NCI-H1436 treated with DMSO at 0.1 percent for 48 hours (cell line): Measurements from ENCODE around the gene RTN4.

Experiments
- DNase-seq: peaks from one replicate; lab custom pipeline; 2025; lab: John Stamatoyannopoulos, UW

RTN4 gene

DNA sequence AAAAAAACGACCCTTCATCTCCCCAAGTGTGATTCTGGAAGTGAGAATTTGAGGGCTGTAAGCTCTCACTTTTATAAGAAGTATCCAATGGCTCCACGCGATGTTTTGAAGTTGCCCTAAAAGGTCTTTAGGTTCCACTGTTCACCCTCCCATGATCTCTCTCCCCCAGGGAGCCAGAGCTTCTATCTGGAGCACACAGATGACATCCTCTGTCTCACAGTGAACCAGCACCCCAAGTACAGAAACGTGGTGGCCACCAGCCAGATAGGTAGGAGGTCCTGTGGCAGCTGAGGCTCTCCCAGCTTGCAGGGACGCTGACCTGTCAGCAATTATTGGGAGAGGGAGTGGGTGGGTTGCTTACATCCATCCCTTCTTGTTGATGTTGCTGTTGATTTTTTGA is 97.8 kb downstream of the RTN4 start:
- DNase-seq, result no peak

DNA sequence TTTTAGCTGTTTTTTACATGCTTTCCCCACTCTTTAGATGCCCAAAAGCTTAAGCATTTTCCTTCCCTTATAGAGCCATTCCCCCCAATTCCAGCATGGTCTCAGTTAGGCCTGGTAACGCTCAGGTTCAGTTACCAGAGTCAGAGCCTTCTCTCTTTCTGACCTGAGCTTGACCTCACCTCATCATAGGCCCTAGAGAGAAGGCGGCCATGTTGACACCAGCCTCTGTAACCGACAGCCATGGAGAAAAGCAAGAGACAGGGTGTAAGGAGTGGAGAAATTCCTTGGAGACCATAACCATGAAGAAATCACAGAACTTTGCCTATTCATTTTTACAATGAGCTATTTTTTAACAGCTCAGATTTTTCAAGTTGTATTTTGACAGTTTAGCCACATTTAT is 99.4 kb downstream of the RTN4 start:
- DNase-seq, result no peak

DNA sequence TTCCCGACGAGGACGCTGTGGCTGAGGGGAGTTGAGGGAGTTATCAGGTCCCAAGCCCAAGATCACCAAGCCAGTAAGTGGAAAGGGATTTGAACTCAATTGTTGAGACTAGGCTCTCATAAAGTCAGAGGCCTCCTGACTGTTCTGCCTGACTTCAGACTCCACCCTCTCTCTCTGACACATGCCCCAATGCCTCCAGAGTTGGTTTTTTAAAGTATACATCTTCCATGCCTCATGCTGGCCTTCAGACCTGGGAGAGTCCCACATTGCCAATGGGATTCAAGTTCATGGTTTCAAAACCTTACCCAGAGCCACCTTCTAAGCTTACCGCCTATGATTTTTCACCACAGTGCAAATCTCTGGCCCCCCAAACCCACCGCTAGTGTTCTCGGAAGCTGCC is 100.8 kb downstream of the RTN4 start:
- no peak for DNase-seq

DNA sequence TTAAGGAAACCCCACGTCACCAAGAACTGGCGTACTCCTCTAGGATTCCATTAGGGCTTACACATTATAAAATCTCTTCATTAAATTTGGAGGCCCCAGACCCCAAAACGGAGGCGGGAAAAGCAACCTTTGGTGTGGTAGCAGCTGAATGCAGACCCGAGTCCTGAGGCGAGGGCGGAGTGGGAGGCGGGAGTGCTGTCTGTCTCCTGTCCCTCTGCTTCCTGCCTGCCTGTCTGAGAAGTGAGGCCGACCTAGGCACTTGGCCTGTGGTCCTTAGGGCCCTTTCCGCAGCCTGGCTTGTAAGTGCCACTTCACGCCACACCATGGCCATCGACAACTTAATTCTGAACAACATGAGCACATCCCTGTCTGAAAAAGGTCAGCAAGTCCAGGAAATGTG is 102.1 kb downstream of the RTN4 start:
- no peak for DNase-seq

DNA sequence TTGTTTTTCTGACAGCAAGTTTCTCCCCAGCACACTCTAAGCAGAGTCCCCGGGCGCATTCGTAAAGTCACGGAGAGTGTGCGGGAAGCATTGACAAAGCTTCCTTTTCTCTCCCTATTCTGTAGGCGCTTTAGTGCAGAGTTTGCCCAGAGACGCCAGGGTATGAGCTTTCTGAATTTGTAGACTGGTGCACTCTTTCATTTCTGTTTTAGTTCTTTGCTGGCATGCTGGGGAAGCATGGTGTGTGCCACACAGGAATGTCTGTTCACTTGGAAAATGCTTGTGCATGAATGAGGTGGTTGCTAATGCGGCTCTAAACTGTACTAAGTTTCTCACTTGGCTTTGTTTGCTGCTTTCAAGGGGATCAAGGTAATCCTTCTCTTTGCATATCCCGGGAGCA is 102.6 kb downstream of the RTN4 start:
- DNase-seq, result no peak

DNA sequence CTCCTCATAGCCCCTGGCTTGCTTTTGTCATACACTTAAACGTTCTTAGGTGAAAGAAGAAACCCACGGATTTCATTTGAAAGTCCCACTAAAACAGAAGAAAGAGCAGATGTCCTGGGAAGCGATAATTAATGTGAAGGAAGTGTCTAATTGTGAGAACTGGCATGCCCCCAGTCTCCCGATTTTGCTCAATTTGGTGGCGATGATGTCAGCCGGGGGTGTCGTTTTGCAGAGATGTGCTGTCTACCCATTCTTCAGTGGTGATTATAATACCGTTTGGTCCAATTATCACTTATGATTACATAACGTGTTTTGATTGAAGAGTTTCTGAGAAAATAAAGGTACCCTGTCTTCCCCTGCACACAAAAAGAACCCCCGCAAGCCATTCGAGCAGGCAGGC is 103.1 kb downstream of the RTN4 start:
- DNase-seq, result no peak

DNA sequence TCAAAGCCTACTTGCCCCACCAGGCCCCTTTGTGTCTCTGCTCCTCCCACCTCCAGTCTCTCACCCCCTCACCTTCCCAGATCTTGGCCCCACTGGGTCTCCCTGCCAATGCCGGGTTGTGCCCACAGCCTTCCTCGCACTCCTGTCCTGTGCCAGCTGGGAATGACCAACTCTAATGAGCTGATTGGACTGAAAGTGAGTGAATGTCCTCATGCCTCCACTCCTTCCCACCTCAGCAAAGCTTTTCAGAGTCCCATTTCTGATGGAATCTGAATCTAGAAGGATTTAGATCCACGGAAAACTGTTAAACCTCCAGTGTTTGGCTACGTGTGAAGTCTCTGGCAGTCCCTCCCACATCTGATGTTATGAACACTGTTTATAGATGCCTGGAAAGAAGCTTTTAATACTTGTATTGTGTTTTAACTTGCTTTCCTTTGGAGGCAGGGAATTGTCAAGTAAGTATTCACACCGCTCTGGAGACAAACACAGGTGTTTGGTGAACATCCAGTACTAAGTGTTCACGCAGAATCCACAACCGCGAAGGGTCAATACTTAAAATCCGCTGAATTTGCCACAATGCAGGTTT is 103.9 kb downstream of the RTN4 start:
- DNase-seq, result no peak

DNA sequence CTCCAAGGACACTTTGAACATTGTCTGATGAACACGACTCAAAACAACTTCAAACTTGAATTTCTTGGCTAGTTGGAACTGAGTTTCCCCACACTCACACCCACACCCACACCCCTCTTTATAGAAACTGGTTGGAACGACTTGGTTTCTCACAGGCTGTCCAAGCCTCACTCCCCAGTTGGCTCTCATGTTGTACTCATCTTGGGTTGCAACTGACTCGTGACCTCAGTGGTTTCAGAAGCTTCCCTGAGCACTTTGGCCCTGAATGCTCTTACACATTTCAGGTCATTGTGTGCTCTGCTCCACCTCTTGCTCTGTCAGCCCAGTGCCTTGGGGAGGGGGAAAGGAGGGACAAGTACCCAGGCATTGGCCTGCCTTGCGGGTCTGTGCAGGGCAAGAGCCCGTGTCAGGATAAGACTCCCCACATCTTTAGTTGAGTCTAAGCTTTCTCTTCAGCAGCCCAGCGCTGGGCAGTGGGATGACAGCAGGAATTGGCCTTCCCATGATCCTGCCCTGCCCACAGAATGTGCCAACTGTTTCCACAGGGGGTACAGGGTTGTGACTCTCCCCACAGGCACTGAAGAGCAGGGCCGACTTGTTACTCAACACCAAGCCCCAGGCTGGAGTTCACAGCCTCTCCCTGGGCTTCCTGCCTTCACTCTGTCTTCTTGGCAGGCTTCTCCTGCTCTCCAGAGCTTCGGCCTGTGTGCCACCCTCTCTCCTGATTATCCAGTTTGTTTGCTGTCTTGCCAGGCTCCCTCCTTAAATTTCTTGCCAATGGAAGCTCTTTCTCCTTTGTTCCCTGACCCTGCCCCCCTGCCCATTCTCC is 104.6 kb downstream of the RTN4 start:
- no peak for DNase-seq

DNA sequence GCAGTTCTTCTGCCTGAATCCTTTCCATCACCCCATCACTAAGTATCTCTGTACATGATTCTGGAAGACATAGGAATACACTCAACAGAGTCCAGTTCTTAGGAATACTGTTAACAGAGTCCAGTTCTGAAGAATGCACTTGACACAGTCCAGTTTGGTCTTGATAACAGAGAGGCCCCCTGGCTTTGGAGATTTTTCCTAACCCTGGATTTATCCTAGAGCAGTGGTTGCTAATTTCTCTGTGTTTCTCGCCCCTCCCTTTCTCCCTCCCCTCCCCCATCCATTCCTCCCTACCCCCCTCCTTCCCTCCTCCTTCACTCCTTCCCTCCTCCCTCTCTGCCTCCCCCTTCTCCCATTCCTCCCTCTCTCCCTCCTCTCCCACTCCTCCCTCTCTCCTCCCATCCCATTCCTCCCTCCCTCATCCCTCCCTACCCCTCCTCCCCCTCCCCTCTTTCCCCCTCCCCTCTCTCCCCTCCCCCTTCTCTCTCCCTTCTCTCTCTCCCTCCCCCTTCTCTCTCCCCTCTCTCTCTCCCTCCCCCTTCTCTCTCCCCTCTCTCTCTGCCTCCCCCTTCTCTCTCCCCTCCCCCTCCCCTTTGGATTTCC is 105.4 kb downstream of the RTN4 start:
- DNase-seq, result no peak

DNA sequence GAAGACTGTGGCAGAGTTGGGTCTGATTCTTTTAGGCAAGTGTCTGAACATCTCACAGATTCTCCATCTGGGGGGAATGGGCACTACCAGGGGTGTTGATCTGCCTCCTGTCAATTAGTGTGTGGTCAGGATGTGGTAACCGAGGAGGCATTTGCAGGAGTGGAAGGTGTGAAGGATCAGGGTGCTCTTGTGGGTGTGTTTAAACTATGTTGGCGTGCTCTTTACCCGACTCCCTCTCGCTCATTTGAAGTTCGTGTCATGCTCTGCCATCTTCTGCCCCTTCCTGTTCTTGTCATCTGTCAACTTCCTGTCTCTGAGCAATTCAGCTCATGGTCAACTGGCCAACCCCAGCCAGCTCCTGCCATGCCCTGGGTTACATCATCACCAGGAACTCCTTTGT is 107.9 kb downstream of the RTN4 start:
- no peak for DNase-seq

DNA sequence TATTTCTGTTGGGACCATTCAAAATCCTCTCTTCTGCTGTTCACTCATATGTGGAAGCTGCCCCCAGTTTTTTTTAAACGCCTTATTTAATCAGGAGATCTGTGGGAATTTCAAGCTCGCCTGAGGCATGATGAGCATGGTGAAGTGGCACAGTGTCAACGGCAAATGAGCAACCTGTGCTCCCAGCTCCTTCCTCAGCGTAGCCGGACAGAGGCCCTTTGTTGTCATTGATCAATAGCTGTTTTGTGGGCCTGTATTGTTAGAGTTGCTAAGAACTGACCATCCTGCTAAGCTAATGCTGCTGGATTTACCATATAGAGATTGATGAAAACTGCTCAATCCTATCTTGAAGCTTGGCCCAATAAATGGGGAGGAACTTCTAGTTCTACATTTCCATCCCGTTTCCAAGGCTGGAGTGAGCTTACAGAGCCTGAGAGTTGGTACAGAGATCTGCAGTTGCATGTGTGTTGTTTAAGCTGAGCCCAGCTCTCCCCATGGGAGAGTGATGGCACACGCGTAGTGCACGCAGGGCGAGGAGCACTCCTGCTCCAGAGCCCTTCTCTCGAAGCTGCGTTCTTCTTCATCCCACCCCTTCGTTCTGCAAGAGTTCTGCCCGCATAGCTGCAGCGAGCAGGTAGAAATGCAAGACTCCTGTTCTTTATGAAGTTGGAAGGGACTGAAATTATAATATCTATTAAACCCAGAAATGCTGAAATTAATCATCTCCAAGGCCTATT is 108.8 kb downstream of the RTN4 start:
- DNase-seq, result no peak

DNA sequence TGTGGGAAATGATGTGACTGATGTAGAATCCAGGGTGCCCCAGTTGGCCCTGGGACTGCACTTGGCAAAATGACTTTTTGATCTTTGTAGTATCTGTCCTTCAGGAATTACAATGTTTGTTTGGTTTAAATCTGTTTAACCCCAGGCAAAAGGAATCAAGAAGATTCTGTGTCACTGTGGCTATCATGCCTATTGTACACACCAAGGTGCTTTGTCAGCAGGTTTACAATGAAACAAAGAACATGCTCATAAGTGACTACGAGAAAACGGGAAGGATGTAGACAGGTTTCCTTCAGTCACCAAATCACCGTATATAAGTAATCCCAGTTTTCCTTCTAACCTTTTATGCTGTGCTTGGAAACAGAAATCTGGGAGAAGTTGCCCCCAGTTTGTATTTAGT is 109.5 kb downstream of the RTN4 start:
- no peak for DNase-seq

DNA sequence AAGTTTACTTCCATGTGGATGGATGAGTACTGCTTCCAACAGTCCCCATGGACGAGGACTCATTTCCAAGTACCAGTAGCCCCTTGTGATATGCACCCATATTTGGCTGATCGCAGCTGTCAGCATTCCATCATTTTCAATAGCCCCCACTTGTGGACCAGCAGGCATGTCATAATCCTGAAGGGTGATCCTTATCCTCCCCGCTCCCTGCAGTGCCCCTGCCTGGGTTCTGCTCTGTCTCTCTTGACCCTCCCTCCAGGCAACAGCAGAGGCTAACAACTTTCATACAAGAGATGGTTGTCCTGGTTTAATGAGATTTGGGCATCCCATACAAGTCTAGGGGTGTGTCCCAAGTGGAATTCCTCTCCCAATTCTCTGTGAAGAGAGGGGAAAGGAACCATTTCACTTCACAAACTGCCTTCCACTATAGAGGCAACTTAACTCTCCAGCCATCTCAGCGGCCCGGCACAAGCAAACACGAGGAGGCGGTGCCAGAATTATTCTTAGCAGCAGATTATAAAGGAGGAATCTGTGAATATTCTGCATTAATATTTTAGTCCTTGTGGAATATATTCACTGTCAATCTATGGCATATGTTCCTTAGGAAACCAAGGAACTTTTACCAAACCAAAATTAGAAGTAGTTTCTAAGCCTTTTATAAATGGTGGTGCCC is 110.7 kb downstream of the RTN4 start:
- no peak for DNase-seq

DNA sequence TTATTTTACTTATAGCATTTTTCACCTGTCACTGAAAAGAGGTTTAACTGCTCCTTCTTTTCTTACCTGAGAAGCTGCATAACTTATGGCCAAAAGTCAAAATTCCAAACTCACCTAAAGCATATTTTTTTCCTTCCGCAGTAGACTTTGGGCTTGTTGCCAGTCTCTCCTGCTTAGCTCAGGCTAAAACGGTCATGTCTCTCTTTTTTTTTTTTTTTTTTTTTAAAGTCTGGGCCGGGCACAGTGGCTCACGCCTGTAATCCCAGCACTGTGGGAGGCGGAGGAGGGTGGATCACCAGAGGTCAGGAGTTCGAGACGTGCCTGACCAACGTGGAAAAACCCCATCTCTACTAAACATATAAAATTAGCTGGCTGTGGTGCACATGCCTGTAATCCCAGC is 113.5 kb downstream of the RTN4 start:
- no peak for DNase-seq

DNA sequence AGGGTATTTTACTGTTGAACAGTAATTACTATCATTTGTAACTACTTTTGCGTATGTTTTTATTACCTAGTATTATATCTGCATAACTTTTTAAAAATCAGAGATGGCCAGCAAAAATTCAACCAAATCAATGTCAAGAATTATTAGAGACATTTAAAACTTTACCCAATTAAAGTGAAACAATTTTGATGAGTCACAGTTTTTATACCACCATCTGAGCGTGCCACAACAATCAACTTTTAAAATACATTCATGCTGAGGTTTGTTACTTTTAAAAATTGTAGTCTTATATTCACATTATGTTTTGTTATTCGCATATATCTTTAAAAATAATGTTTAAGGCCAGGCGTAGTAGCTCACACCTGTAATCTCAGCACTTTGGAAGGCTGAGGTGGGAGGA is 114.9 kb downstream of the RTN4 start:
- no peak for DNase-seq

DNA sequence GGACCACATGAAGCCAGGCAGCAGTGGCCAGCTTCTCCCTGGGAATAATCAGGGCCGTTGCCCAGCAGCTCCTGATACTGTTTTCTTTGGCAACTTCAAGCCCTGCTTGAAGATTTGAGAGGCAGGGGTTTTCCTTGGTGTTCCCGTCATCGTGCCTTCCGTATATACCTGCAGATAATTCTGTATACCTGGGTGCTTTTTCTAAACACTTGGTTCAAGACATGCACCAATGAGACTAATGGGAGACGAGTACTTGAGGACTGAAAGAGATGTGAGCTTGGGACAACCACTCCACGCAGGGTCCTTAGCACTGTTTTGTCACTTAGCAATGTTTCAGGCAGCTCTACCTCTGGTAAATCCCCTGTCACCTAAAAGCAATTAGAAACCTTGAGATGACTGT is 118.8 kb downstream of the RTN4 start:
- DNase-seq, result no peak

DNA sequence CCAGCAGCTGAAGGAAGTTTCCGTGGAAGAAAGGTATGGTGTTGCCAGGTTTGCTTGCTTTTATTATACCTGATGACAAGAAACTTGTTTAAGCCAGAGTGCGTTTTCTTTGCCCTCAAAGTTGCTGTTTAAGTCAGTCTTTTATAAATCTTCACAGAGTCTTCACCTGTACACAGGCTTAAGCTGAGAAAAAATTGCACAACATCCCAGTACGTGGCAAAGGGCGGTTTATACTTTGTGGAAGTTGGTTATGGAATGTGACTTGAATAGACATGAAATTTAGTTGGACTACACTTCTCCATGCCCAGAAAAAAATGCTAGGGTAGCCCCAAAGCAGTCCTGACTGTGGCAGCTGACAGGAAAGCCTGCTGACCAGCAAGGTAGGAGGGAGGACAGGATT is 121.5 kb downstream of the RTN4 start:
- DNase-seq, result no peak

DNA sequence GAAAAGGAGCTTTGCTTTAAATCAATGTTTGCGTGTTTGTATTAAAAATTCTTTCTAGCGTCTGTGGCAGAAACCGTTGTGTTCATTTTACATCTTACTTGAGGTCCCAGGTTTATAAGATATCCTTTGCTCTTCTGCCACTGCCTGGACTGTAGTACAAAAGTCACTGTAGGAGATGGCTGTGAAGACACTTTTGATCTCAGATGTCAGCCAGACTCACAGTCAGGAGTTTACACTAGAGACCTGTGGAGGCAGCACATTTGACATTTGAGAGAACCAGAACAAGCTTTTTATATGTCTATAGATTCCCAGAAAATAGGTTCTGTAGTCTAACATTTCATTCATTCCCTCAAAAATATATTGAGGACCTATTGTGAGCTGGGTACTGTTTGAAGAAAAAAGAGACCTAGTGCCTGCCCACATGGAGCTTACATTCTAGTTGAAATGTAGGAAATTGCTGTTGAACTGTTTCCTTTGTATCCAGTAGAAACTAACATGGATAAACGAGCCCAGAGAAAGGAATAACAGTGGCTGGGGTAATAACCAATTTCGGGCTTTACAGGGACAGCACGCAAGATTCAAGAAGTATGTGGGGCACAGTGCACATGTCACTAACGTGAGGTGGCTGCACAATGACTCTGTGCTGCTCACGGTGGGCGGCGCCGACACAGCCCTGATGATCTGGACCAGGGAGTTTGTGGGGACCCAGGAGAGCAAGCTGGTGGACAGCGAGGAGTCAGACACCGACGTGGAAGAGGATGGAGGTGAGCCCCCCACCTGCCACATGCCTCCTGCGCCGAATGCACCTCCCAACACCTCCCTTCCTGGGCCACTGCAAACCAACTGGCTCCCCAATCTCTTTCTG is 122.3 kb downstream of the RTN4 start:
- DNase-seq, result no peak

DNA sequence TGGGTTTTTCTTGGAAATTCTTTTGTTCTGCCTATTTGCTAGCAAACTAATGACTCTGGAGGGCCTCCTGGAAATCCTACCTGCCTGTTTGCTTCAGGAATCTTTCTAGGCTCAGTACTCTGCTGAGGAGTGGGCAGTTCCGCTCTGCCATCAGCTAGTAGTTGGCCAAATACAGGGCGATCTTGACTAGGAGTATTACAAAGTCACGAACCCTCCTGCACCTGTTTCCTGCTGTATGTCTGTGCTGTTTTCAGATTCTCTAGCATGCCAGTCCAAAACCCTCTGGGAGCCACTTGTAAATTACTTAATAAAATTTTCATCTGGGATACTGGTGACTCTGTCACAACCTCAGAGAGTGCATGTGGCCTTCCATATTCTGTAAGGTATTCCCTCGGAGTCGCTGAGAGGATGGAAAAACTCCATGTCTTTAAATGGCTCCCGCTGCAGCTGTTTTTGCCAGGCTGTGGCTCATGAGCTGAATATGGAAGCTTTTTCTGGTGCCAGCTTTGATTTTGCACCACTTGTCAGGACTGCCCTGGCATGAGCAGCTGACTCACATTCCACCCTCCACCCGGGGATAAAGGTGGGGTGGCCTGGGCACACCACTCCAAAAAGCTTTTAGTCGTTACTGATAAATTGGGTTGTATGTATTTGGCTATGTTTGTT is 123.0 kb downstream of the RTN4 start:
- DNase-seq, result no peak

DNA sequence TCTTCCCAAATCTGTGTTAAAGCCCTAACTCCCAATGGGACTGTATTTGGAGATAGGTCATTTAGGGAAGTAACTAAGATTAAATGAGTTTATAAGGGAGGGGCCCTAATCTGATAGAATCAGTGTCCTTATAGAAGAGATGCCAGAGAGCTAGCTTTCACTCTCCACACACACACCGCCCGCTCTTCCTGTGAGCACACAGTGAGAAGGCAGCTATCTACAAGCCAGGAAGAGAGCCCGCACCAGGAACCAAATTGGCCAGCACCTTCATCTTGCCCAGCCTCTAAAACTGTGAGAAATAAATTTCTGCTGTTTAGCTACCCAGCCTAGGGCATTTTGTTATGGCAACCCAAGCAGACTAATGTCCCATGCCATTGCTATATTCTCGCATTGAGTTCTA is 125.2 kb downstream of the RTN4 start:
- DNase-seq, result no peak

DNA sequence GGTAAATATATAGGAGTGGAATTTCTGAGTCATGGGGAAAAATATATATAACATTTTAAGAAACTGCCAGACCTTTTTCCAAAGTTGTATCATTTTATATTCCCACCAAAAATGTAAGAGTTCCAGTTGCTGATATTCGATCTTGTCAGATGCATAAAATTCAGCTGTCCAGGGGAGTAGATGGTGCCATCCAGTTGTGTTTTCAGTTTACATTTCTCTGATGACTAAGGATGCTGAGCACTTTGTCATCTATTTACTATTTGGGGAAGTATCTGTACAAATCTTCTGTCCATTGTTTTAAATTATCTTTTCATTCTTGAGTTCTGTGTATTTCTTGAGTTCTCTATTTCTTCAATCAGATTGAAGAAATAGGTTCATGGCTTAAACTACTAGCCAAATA is 126.1 kb downstream of the RTN4 start:
- no peak for DNase-seq
